Activated naive CD8-positive, alpha-beta T cell treated with anti-CD3 and anti-CD28 coated beads for 36 hours (primary cell): ENCODE data around the gene ZNF22. TPM values are rescaled to one million over a fixed set of nuclear protein-coding genes. Genes with fewer than 3 reads are reported as not detected.

Source experiments
- DNase-seq: peaks from one replicate; pipeline ENCODE4 v3.0.0; 2021
- H3K27ac Mint-ChIP-seq: one replicate; pipeline ENCODE4 v1.8.0; 2022; ENCODE audit warnings: mild to moderate bottlenecking, moderate library complexity, mixed read lengths
- H3K27me3 Mint-ChIP-seq: one replicate; pipeline ENCODE4 v1.8.0; 2022; ENCODE audit warnings: mild to moderate bottlenecking, mixed read lengths
- H3K36me3 Mint-ChIP-seq: one replicate; pipeline ENCODE4 v1.8.0; 2021; ENCODE audit warnings: mild to moderate bottlenecking, mixed read lengths
- H3K4me1 Mint-ChIP-seq: one replicate; pipeline ENCODE4 v1.8.0; 2021; ENCODE audit warnings: mixed read lengths
- H3K4me3 Mint-ChIP-seq: one replicate; pipeline ENCODE4 v1.8.0; 2022; ENCODE audit warnings: mild to moderate bottlenecking, moderate library complexity, mixed read lengths
- H3K9me3 Mint-ChIP-seq: one replicate; pipeline ENCODE4 v1.8.0; 2022; ENCODE audit warnings: mixed read lengths
- total RNA-seq, 2 experiments: library from RNA; stranded (reverse); gene quantifications; one replicate each; pipeline ENCODE4 v1.2.3, GENCODE V29; 2021

Gene ZNF22
- total RNA-seq, 2 experiments from 2014 or later = 45.6 to 47.6 TPM

GRCh38 chr10:44990302-44990655, 10.4 kb upstream of the ZNF22 start:
- H3K4me1 Mint-ChIP-seq = peaks cover 18% of the 10 kb centered on the region
- no peaks in the 10 kb centered on the region for H3K27me3 Mint-ChIP-seq
- no peak for DNase-seq
- no peaks in the 10 kb centered on the region for H3K36me3 Mint-ChIP-seq
- H3K4me3 Mint-ChIP-seq = no peak overlapping the region
- H3K9me3 Mint-ChIP-seq = no peaks in the 10 kb centered on the region
- no peak overlapping the region for H3K27ac Mint-ChIP-seq

DNA sequence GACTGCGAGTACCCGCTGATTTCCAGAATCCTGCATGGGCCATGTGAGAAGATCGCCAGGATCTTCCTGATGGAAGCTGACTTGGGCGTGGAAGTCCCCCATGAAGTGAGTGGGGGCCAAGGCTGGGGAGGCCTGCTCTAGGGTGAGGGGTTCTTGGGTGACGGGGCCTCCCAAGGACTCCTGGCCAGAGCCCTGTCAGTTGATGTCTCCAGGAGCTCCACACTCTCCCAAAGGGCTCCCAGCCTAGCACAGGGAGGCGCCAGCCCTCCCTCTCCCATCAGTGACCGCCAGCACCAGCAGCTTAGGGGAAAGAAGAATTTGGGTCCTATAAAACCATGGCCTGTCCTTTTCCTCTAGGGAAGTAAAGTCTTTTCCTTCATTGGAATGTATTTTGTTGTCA, 9.8 kb upstream of the ZNF22 start:
- no peak for DNase-seq
- Mint-ChIP-seq H3K9me3 (no peaks in the 10 kb centered on the region), H3K4me1 (peaks cover 25% of the 10 kb centered on the region), H3K27me3 (no peaks in the 10 kb centered on the region), H3K27ac (no peak overlapping the region), H3K4me3 (no peak overlapping the region), H3K36me3 (no peaks in the 10 kb centered on the region)

- DNase-seq = no peak
- H3K27me3 Mint-ChIP-seq = no peaks in the 10 kb centered on the region
- no peak overlapping the region for H3K4me3 Mint-ChIP-seq
- H3K36me3 Mint-ChIP-seq = no peaks in the 10 kb centered on the region
- no peak overlapping the region for H3K27ac Mint-ChIP-seq
- H3K4me1 Mint-ChIP-seq = peaks cover 25% of the 10 kb centered on the region
- H3K9me3 Mint-ChIP-seq = no peaks in the 10 kb centered on the region
Observed at GRCh38 chr10:44991571-44991970, 9.2 kb upstream of the ZNF22 start.

- Mint-ChIP-seq H3K4me1 (peaks cover 21% of the 10 kb centered on the region), H3K36me3 (no peaks in the 10 kb centered on the region), H3K9me3 (no peaks in the 10 kb centered on the region), H3K27me3 (no peaks in the 10 kb centered on the region), H3K27ac (no peak overlapping the region), H3K4me3 (no peak overlapping the region)
- no peak for DNase-seq
Observed at GRCh38 chr10:44992070-44992731, 8.5 kb upstream of the ZNF22 start.

- Mint-ChIP-seq H3K4me3 (no peak overlapping the region), H3K27me3 (no peaks in the 10 kb centered on the region), H3K27ac (no peak overlapping the region), H3K4me1 (peaks cover 21% of the 10 kb centered on the region), H3K9me3 (no peaks in the 10 kb centered on the region), H3K36me3 (no peaks in the 10 kb centered on the region)
- DNase-seq = no peak
Observed at GRCh38 chr10:44992732-44993225, 7.9 kb upstream of the ZNF22 start.

- no peaks in the 10 kb centered on the region for H3K36me3 Mint-ChIP-seq
- no peak overlapping the region for H3K27ac Mint-ChIP-seq
- H3K9me3 Mint-ChIP-seq = no peaks in the 10 kb centered on the region
- no peak for DNase-seq
- no peaks in the 10 kb centered on the region for H3K27me3 Mint-ChIP-seq
- peaks cover 21% of the 10 kb centered on the region for H3K4me1 Mint-ChIP-seq
- no peak overlapping the region for H3K4me3 Mint-ChIP-seq
Observed at GRCh38 chr10:44993226-44993921, 7.3 kb upstream of the ZNF22 start.

DNA sequence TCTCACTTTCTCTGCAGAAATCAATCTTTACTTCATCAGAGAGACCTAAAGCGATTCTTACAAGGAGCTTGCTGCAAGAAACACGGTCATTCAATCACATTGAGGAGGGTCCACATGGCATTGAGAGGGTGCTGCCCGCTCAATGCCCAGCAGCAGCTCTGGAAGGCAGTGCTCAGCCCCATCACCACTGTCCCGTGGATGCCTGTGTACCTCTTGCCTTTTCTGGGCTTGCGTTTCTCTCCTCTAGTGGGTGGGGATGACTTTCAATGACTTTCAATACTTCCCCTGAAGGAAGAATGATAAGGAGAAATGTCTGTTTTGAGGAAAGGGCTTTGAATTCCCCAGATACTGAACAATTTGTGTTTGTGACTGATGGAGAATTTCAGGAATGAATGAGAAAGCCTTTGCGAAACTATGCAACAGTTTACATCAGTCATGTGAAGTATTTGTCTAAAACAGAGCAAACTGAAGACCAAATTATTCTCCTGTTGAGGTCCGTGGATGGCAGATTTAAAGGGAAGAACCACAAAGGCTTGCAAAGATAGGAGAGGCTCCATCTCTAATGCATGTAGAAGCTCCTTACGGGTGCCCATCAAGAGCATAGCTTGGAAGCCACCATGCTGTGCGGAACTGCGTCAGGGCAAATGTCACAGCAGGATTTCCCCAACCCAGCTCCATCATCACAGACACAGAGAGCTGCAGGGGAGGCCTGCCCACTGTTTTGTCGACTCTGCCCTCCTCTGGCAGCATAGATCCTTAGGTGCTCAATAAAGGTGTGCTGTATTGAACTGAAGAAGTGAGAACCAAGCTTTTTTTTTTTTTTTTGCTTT, 6.6 kb upstream of the ZNF22 start:
- no peak for DNase-seq
- Mint-ChIP-seq H3K9me3 (no peaks in the 10 kb centered on the region), H3K27ac (no peak overlapping the region), H3K27me3 (no peaks in the 10 kb centered on the region), H3K4me3 (no peak overlapping the region), H3K36me3 (no peaks in the 10 kb centered on the region), H3K4me1 (peaks cover 23% of the 10 kb centered on the region)

DNA sequence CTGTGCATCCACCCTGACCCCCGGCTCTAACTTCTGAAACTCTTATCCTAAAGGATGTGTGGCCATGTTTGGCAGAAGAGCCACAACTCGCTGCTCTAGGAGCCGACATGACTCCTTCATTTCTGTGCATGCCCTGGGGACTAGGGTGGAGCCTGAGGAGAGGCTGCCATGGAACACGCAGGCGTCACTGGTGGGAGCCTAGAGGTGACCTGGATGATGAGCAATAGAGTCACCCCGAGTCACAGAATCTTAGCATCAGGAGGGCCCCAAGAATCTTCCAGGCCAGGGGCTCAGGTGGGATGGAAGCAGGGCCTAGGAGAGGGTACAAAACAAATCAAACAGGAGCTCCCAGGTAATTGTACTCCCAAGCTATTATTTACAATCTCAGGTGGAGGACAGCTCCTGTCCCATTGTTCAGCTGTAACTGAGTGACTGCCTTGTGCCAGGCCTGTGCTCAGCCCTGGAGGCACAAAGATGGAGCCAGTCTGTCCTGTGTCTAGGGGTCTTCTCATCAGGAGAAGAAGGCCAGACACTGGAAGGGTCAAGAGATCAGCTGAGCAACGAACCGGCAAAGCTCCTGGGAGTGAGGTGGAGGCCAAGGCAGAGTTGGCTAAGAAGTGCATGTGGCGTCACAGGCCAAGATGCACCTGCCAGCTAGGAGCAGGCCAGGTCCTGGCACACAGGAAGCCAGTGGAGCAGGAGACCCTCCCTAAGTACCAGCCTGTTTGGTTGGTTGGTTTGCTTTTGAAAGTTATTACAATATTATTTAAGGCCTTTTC, 5.8 kb upstream of the ZNF22 start:
- DNase-seq = no peak
- Mint-ChIP-seq H3K4me1 (peaks cover 26% of the 10 kb centered on the region), H3K36me3 (peaks cover 4% of the 10 kb centered on the region), H3K9me3 (no peaks in the 10 kb centered on the region), H3K4me3 (no peak overlapping the region), H3K27ac (no peak overlapping the region), H3K27me3 (no peaks in the 10 kb centered on the region)

DNA sequence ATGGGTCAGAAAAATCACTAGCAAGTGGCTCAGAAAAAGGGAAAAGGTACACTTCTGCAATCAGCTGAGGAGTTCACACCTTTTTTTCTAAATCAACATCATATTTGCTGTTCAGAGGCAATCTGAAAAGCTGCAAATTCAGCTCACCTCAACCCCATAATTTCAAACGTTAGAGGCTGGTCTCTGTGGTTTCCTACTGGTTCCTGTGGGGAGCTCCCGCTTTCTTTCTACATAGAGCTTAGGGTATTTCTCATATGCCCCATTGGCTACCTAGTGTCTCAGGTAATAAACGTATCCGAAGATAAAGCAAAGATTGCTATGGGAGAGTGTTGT, 5.2 kb upstream of the ZNF22 start:
- Mint-ChIP-seq H3K4me3 (no peak overlapping the region), H3K27me3 (no peaks in the 10 kb centered on the region), H3K27ac (no peak overlapping the region), H3K9me3 (no peaks in the 10 kb centered on the region), H3K36me3 (peaks cover 7% of the 10 kb centered on the region), H3K4me1 (peaks cover 32% of the 10 kb centered on the region)
- no peak for DNase-seq

DNA sequence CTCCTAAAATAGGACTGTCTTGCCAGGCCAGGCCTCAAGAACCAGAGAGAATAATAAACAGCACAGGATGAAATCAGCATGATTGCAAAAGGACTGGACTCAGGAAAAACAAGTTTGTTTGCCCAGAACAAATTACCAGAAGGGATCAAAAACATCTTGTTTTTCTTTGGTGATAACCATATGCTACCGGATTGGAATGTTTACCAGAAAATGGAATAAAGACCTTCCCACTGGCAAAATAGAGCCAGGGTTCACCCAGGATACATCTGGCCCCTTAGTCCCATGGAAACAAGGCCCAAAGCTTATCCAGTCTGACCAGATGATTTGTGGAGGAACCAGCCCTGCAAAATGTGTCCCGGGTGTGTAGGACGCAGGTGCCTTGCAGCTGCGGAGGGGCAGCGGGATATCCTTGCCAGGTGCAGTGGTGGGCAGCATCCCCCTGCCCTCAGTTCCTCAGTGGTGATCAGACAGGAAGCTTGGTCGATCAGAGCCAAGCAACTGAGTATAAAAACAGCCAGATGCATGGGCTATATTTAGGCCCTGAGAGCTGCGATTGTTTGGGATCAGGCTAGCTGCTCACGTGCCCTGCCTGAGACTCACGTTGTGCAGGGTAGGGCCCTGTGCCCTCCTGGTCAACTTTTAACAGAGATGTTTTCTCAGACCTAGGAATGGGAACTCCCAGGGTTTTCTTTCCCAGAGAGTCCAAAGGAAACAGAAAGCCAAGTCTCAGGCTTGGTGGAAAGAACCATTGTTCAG, 4.6 kb upstream of the ZNF22 start:
- peaks cover 33% of the 10 kb centered on the region for H3K4me1 Mint-ChIP-seq
- no peaks in the 10 kb centered on the region for H3K9me3 Mint-ChIP-seq
- DNase-seq = no peak
- H3K27me3 Mint-ChIP-seq = no peaks in the 10 kb centered on the region
- no peak overlapping the region for H3K4me3 Mint-ChIP-seq
- no peak overlapping the region for H3K27ac Mint-ChIP-seq
- H3K36me3 Mint-ChIP-seq = peaks cover 7% of the 10 kb centered on the region

DNA sequence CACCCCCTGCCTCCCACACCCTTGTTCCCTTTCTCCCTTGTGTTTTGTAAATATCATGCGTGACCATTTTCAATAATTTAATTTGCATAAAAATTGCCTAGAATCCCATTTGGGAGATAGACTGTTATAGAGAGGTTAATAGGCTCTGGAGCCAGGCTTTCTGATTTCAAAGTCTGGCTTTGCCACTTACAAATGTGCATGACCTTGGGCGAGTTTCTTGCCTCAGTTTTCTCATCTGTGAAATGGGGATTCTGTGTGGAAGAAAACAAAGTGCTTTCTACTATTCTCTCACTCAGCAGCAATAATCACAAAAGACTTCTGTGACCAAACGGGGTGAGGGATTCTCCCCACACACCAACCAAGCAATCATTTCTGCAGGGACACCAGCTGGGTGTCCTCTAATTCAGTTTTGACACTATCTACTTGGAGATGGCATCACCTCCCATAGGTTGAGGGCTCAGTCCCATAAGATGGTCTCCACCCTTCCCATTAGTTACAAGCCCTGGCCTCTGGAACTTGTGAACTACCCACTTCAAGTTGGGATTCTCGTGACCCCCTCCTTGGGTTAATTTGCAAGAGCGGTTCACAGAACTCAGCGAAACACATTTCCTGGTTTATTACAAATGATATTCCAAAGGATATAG, 3.5 kb upstream of the ZNF22 start:
- peaks cover 36% of the 10 kb centered on the region for H3K4me1 Mint-ChIP-seq
- peaks cover 14% of the 10 kb centered on the region for H3K36me3 Mint-ChIP-seq
- H3K27me3 Mint-ChIP-seq = no peaks in the 10 kb centered on the region
- no peak for DNase-seq
- no peak overlapping the region for H3K27ac Mint-ChIP-seq
- no peak overlapping the region for H3K4me3 Mint-ChIP-seq
- H3K9me3 Mint-ChIP-seq = peaks cover 3% of the 10 kb centered on the region

DNA sequence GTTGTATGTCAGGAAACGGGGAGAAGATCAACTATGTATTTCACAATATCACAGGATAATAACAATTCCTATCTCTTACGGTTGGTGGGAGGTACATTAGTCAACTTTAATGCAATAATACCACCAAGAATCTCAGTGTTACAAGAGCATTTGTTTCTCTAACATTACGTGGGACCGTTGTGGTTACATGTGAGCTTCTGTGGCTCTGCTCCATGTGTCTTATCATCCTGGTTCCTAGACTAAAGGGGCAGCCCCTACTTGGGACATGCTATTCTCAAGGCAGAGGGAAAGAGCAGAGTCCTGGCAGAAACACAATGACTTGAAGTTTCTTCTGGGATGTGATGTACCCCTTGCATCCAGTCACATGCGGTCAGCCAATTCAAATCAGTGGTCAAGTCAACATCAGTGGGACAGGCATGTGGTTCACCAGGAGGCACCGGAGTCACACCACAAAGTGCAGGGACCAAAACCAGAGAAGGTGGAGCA, 2.5 kb upstream of the ZNF22 start:
- H3K27me3 Mint-ChIP-seq = no peaks in the 10 kb centered on the region
- H3K27ac Mint-ChIP-seq = no peak overlapping the region
- no peak for DNase-seq
- peaks cover 24% of the 10 kb centered on the region for H3K36me3 Mint-ChIP-seq
- peaks cover 38% of the 10 kb centered on the region for H3K4me1 Mint-ChIP-seq
- H3K4me3 Mint-ChIP-seq = no peak overlapping the region
- H3K9me3 Mint-ChIP-seq = peaks cover 11% of the 10 kb centered on the region

DNA sequence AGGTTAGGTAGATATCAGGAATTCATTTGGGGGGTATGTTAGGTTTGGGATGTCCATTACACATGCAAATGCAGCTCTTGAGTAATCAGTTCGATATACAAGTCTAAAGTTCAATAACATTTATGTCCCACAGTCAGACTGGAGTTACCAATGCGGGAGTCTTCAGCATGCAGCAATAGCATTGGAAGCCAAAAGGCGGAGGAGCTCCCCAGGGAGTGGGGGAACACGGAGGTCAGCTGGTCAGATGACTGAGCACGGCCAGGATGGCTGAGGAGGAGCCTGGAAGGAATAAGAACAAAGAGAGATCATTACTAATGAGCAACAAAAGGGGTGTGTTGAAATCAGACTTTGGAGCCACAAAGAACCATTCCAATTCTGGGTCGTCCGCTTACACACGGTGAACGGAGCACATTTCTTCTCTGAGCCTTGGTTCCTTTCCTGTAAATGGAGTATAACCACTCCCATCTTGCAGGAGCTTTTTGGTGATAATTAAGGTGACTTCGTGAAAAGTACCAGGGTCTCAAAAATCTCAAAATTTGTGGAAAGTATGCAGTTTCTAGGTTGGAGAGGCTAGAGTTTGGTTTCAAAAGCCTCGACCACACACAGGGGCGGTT, 478 bp upstream of the ZNF22 start:
- H3K9me3 Mint-ChIP-seq = peaks cover 28% of the 10 kb centered on the region
- H3K36me3 Mint-ChIP-seq = peaks cover 44% of the 10 kb centered on the region
- peak overlapping the region; percentile 96 for H3K27ac Mint-ChIP-seq
- H3K4me3 Mint-ChIP-seq = peak overlapping the region; percentile 85
- DNase-seq = no peak
- H3K4me1 Mint-ChIP-seq = peaks cover 33% of the 10 kb centered on the region
- H3K27me3 Mint-ChIP-seq = no peaks in the 10 kb centered on the region
